OCI-LY7 (cell line): ENCODE results near the gene RPL13. TPM values are rescaled to one million over a fixed set of nuclear protein-coding genes. Genes with fewer than 3 reads are reported as not detected.

Experiments used
- BruUV-seq: library from RNA; stranded (reverse); fragments of 400-500 nt; replicated peaks from 2 replicates; lab custom pipeline; 2021; lab: Mats Ljungman, UMichigan
- CTCF ChIA-PET: fragments of 300-600 bp; sonication (Branson Sonifier 250); formaldehyde crosslinking; loops from one replicate; lab custom pipeline; 2022; ENCODE audit warnings: antibody characterized with exemption; ENCODE audit not compliant: unreplicated experiment; lab: Charles Lee
- POLR2A ChIA-PET: fragments of 300-600 bp; sonication (Branson Sonifier 250); formaldehyde crosslinking; loops from one replicate; lab custom pipeline; 2022; ENCODE audit warnings: antibody characterized with exemption; lab: Charles Lee
- DNase-seq: peaks from one replicate; pipeline ENCODE4 v3.0.0-alpha.2; 2015; ENCODE audit warnings: low spot score
- H2AFZ ChIP-seq: fragments of 200-600 bp; sonication (generic), shearing (Covaris generic); 2 replicates; pipeline ENCODE4 v1.6.1; 2014; ENCODE audit warnings: mild to moderate bottlenecking, antibody characterized with exemption, low read length, moderate library complexity
- H3K27ac ChIP-seq: fragments of 200-600 bp; sonication (generic); 2 replicates; pipeline ENCODE4 v1.5.1; 2014; ENCODE audit warnings: mixed run types, low read depth, mild to moderate bottlenecking, moderate library complexity, low read length, inconsistent platforms; ENCODE audit not compliant: poor library complexity, severe bottlenecking
- H3K36me3 ChIP-seq: fragments of 200-600 bp; sonication (generic); 2 replicates; pipeline ENCODE4 v1.6.1; 2014; ENCODE audit warnings: mild to moderate bottlenecking, antibody characterized with exemption, low read length, moderate library complexity, mixed read lengths; ENCODE audit not compliant: insufficient read depth
- H3K4me1 ChIP-seq: fragments of 200-600 bp; sonication (generic); 2 replicates; pipeline ENCODE4 v1.5.1; 2014; ENCODE audit warnings: mild to moderate bottlenecking, low read length; ENCODE audit not compliant: insufficient read depth, poor library complexity, severe bottlenecking
- H3K4me2 ChIP-seq: fragments of 200-600 bp; sonication (generic); 2 replicates; pipeline ENCODE4 v1.6.1; 2014; ENCODE audit warnings: mild to moderate bottlenecking, low read length
- H3K4me3 ChIP-seq: fragments of 200-600 bp; sonication (generic); 2 replicates; pipeline ENCODE4 v1.5.1; 2014; ENCODE audit warnings: mild to moderate bottlenecking, low read depth, low read length; ENCODE audit not compliant: poor library complexity, severe bottlenecking
- H3K79me2 ChIP-seq: fragments of 200-600 bp; sonication (generic); 2 replicates; pipeline ENCODE4 v1.6.1; 2016; ENCODE audit warnings: low read depth, mild to moderate bottlenecking, low read length, moderate library complexity, mixed read lengths; ENCODE audit not compliant: insufficient read depth
- H3K9me2 ChIP-seq: fragments of 200-600 bp; sonication (generic); 2 replicates; pipeline ENCODE4 v1.6.1; 2016; ENCODE audit warnings: mild to moderate bottlenecking, low read length, mixed read lengths; ENCODE audit not compliant: insufficient read depth
- H3K9me3 ChIP-seq: fragments of 200-600 bp; sonication (generic); 2 replicates; pipeline ENCODE4 v1.6.1; 2014; ENCODE audit warnings: mild to moderate bottlenecking, mixed run types, low read length, mixed read lengths
- H4K20me1 ChIP-seq: fragments of 200-600 bp; sonication (generic); 2 replicates; pipeline ENCODE4 v1.6.1; 2014; ENCODE audit warnings: mild to moderate bottlenecking, antibody characterized with exemption, low read length, moderate library complexity, mixed read lengths; ENCODE audit not compliant: insufficient read depth
- CTCF ChIP-seq: fragments of 200-600 bp; sonication (generic); conservative IDR thresholded peaks from 2 replicates; pipeline ENCODE4 v1.5.1; 2014; ENCODE audit warnings: mild to moderate bottlenecking, antibody characterized with exemption, low read length, moderate library complexity, mixed read lengths
- EZH2phosphoT487 ChIP-seq: fragments of 200-600 bp; sonication (generic); IDR thresholded peaks from 2 replicates; pipeline ENCODE4 v1.6.1; 2018; ENCODE audit warnings: low read depth, borderline replicate concordance, mild to moderate bottlenecking, mixed run types, antibody characterized with exemption, low read length, moderate library complexity, mixed read lengths
- intact Hi-C: fragments of 100-400 bp; cut with micrococcal nuclease; formaldehyde crosslinking; loops from one replicate; pipeline ENCODE4 v1.10.0; 2022; ENCODE audit not compliant: unreplicated experiment
- total RNA-seq, 2 experiments: library from RNA; depleted of rRNA in 1 of 2; stranded (reverse); fragments of >200 nt in 1 of 2; shearing (Covaris generic) in 1 of 2; gene quantifications; 2 replicates each; pipeline ENCODE4 v1.2.3, GENCODE V29; 2014 to 2022

The RPL13 gene
- total RNA-seq, 2 experiments from 2014 or later = 2,928 to 9,791 TPM

- no peak for TF ChIP-seq CTCF
- no peak for TF ChIP-seq EZH2phosphoT487
- H3K36me3 ChIP-seq = peaks cover 59% of the 10 kb centered on the region
- ChIA-PET POLR2A (no interaction called here), CTCF (no interaction called here)
- DNase-seq = peak; percentile 25
- H3K79me2 ChIP-seq = peaks cover 36% of the 10 kb centered on the region
- intact Hi-C loops = loop anchor here (5.0 kb wide), 2 partner anchors 75 to 95 kb away; partner anchors contain the start of genes CHMP1A and SPATA33
- H3K4me1 ChIP-seq = peaks cover 52% of the 10 kb centered on the region
- no peaks in the 10 kb centered on the region for H3K9me3 ChIP-seq
- TSS peak; percentile 70 for BruUV-seq
- H4K20me1 ChIP-seq = peaks cover 33% of the 10 kb centered on the region
- peak overlapping the region; percentile 67 for H3K27ac ChIP-seq
- peak overlapping the region; percentile 85 for H3K4me2 ChIP-seq
- peak overlapping the region; percentile 98 for H3K4me3 ChIP-seq
- H2AFZ ChIP-seq = no peak overlapping the region
- no peaks in the 10 kb centered on the region for H3K9me2 ChIP-seq
Measured at GRCh38 chr16:89561884-89562599, 1.6 kb downstream of the RPL13 start.

- Histone ChIP-seq H4K20me1 (peaks cover 33% of the 10 kb centered on the region), H3K79me2 (peaks cover 36% of the 10 kb centered on the region)
- CTCF ChIA-PET = no interaction called here
Measured at GRCh38 chr16:89562939-89563338, 2.5 kb downstream of the RPL13 start.

More at GRCh38 chr16:89562939-89563338, 2.5 kb downstream of the RPL13 start:
- POLR2A ChIA-PET = no interaction called here
- DNase-seq = no peak
- H3K9me2 ChIP-seq = no peaks in the 10 kb centered on the region
- H3K4me2 ChIP-seq = peak overlapping the region; percentile 85
- no peak overlapping the region for H2AFZ ChIP-seq
- TF ChIP-seq EZH2phosphoT487 (no peak), CTCF (no peak)
- H3K27ac ChIP-seq = peak overlapping the region; percentile 67
- peaks cover 52% of the 10 kb centered on the region for H3K36me3 ChIP-seq
- BruUV-seq = no TSS peak
- H3K4me3 ChIP-seq = peak overlapping the region; percentile 98
- H3K4me1 ChIP-seq = peaks cover 52% of the 10 kb centered on the region
- H3K9me3 ChIP-seq = no peaks in the 10 kb centered on the region
- intact Hi-C loops = loop anchor here (5.0 kb wide), 2 partner anchors 76 to 94 kb away; partner anchors contain the start of genes CHMP1A and SPATA33
